HEK293 (cell line): ENCODE data around the gene ADK.

Experiments
- MYNN ChIP-seq: fragments of 450-650 bp; formaldehyde crosslinking; IDR thresholded peaks from 2 replicates; pipeline ENCODE4 v1.5.1; 2016; ENCODE audit warnings: missing biosample characterization, missing genetic modification characterization, borderline replicate concordance
- REST ChIP-seq: fragments of 450-650 bp; formaldehyde crosslinking; IDR thresholded peaks from 2 replicates; pipeline ENCODE4 v1.5.1; 2016; ENCODE audit warnings: missing biosample characterization, missing genetic modification characterization
- ZBTB20 ChIP-seq: fragments of 450-650 bp; formaldehyde crosslinking; IDR thresholded peaks from 2 replicates; pipeline ENCODE4 v1.5.1; 2016; ENCODE audit warnings: missing biosample characterization, missing genetic modification characterization
- ZFP41 ChIP-seq: fragments of 450-650 bp; formaldehyde crosslinking; IDR thresholded peaks from 2 replicates; pipeline ENCODE4 v1.5.1; 2016; ENCODE audit warnings: missing biosample characterization, missing genetic modification characterization, borderline replicate concordance
- ZNF248 ChIP-seq: fragments of 450-650 bp; formaldehyde crosslinking; IDR thresholded peaks from 2 replicates; pipeline ENCODE4 v1.5.1; 2017; ENCODE audit warnings: missing biosample characterization, missing genetic modification characterization
- ZNF433 ChIP-seq: fragments of 450-650 bp; formaldehyde crosslinking; IDR thresholded peaks from 2 replicates; pipeline ENCODE4 v1.5.1; 2016; ENCODE audit warnings: missing biosample characterization, missing genetic modification characterization, low read depth
- ZNF473 ChIP-seq: fragments of 450-650 bp; formaldehyde crosslinking; IDR thresholded peaks from 2 replicates; pipeline ENCODE4 v1.5.1; 2017; ENCODE audit warnings: missing biosample characterization, missing genetic modification characterization
- ZNF701 ChIP-seq: fragments of 450-650 bp; formaldehyde crosslinking; IDR thresholded peaks from 2 replicates; pipeline ENCODE4 v1.5.1; 2016; ENCODE audit warnings: missing biosample characterization, missing genetic modification characterization
- ZNF843 ChIP-seq: fragments of 450-650 bp; formaldehyde crosslinking; IDR thresholded peaks from 2 replicates; pipeline ENCODE4 v1.5.1; 2016; ENCODE audit warnings: missing biosample characterization, missing genetic modification characterization
- ZSCAN23 ChIP-seq: fragments of 450-650 bp; formaldehyde crosslinking; IDR thresholded peaks from 2 replicates; pipeline ENCODE4 v1.5.1; 2016; ENCODE audit warnings: missing biosample characterization, missing genetic modification characterization
- TF ChIP-seq, protein P1 (sequence below): fragments of 450-650 bp; formaldehyde crosslinking; IDR thresholded peaks from 2 replicates; pipeline ENCODE4 v1.5.1; 2016; ENCODE audit warnings: missing biosample characterization, missing genetic modification characterization
- TF ChIP-seq, protein P2 (sequence below): fragments of 450-650 bp; formaldehyde crosslinking; IDR thresholded peaks from 2 replicates; pipeline ENCODE4 v1.5.1; 2016; ENCODE audit warnings: missing biosample characterization, missing genetic modification characterization, low read depth
- TF ChIP-seq, protein P3 (sequence below): fragments of 450-650 bp; formaldehyde crosslinking; IDR thresholded peaks from 2 replicates; pipeline ENCODE4 v1.5.1; 2017; ENCODE audit warnings: missing biosample characterization, missing genetic modification characterization
- TF ChIP-seq, protein P4 (sequence below): fragments of 450-650 bp; formaldehyde crosslinking; IDR thresholded peaks from 2 replicates; pipeline ENCODE4 v1.5.1; 2017; ENCODE audit warnings: missing biosample characterization, mild to moderate bottlenecking, missing genetic modification characterization, moderate library complexity

DNA sequence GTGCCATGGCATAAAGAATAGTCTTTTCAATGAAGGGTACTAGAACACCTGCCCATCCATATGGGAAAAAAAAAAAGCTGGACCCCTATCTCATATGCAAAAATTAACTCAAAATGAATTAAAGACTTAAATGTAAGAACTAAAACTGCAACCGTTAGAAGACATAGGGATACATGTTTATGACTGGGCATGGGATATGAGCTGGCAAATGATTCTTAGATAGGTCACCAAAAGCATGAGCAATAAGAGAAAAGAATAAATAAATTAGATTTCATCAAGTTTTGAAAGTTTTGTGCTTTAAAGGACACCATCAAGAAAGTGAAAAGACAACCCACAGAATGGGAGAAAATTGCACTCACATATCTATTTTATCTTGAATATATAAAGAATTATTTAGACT, 222.0 kb downstream of the ADK start:
- TF ChIP-seq, protein P1, sequence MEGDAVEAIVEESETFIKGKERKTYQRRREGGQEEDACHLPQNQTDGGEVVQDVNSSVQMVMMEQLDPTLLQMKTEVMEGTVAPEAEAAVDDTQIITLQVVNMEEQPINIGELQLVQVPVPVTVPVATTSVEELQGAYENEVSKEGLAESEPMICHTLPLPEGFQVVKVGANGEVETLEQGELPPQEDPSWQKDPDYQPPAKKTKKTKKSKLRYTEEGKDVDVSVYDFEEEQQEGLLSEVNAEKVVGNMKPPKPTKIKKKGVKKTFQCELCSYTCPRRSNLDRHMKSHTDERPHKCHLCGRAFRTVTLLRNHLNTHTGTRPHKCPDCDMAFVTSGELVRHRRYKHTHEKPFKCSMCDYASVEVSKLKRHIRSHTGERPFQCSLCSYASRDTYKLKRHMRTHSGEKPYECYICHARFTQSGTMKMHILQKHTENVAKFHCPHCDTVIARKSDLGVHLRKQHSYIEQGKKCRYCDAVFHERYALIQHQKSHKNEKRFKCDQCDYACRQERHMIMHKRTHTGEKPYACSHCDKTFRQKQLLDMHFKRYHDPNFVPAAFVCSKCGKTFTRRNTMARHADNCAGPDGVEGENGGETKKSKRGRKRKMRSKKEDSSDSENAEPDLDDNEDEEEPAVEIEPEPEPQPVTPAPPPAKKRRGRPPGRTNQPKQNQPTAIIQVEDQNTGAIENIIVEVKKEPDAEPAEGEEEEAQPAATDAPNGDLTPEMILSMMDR (tag by site-specific recombination), result no peak
- TF ChIP-seq ZNF701, result no peak
- TF ChIP-seq MYNN (tag by site-specific recombination), result no peak
- TF ChIP-seq ZNF248, result no peak
- TF ChIP-seq ZSCAN23 (tag by site-specific recombination), result no peak
- TF ChIP-seq, protein P2, sequence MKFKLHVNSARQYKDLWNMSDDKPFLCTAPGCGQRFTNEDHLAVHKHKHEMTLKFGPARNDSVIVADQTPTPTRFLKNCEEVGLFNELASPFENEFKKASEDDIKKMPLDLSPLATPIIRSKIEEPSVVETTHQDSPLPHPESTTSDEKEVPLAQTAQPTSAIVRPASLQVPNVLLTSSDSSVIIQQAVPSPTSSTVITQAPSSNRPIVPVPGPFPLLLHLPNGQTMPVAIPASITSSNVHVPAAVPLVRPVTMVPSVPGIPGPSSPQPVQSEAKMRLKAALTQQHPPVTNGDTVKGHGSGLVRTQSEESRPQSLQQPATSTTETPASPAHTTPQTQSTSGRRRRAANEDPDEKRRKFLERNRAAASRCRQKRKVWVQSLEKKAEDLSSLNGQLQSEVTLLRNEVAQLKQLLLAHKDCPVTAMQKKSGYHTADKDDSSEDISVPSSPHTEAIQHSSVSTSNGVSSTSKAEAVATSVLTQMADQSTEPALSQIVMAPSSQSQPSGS (tag by site-specific recombination), result no peak
- TF ChIP-seq ZFP41 (tag by site-specific recombination), result no peak
- TF ChIP-seq ZNF843 (tag by site-specific recombination), result no peak
- TF ChIP-seq ZNF473 (tag by site-specific recombination), result no peak
- TF ChIP-seq, protein P3, sequence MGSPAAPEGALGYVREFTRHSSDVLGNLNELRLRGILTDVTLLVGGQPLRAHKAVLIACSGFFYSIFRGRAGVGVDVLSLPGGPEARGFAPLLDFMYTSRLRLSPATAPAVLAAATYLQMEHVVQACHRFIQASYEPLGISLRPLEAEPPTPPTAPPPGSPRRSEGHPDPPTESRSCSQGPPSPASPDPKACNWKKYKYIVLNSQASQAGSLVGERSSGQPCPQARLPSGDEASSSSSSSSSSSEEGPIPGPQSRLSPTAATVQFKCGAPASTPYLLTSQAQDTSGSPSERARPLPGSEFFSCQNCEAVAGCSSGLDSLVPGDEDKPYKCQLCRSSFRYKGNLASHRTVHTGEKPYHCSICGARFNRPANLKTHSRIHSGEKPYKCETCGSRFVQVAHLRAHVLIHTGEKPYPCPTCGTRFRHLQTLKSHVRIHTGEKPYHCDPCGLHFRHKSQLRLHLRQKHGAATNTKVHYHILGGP, result no peak
- TF ChIP-seq ZNF433, result no peak
- no peak for TF ChIP-seq ZBTB20 (tag by site-specific recombination)
- TF ChIP-seq, protein P4, sequence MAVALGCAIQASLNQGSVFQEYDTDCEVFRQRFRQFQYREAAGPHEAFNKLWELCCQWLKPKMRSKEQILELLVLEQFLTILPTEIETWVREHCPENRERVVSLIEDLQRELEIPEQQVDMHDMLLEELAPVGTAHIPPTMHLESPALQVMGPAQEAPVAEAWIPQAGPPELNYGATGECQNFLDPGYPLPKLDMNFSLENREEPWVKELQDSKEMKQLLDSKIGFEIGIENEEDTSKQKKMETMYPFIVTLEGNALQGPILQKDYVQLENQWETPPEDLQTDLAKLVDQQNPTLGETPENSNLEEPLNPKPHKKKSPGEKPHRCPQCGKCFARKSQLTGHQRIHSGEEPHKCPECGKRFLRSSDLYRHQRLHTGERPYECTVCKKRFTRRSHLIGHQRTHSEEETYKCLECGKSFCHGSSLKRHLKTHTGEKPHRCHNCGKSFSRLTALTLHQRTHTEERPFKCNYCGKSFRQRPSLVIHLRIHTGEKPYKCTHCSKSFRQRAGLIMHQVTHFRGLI (tag by site-specific recombination), result no peak
- TF ChIP-seq REST (tag by site-specific recombination), result no peak
